ENCODE results near the gene PRSS12.

Gene PRSS12

GRCh38 chr4:118356731-118357130, 3.9 kb upstream of the PRSS12 start:
- DNase-seq (ENCODE audit: low read depth in 2 of 2), result no peak

- DNase-seq (ENCODE audit: low read depth in 2 of 2), result no peak
Observed at GRCh38 chr4:118356111-118356510, 3.3 kb upstream of the PRSS12 start.

GRCh38 chr4:118354913-118355312, 2.1 kb upstream of the PRSS12 start:
- no peak for DNase-seq (ENCODE audit: low read depth in 2 of 2)

- DNase-seq (ENCODE audit: low read depth in 2 of 2), result no peak
Observed at GRCh38 chr4:118353534-118354030, 779 bp upstream of the PRSS12 start.

GRCh38 chr4:118351851-118352827, 664 bp downstream of the PRSS12 start:
- DNase-seq (ENCODE audit: low read depth in 2 of 2), result no peak

- no peak for DNase-seq (ENCODE audit: low read depth in 2 of 2)
Observed at GRCh38 chr4:118350961-118351360, 1.8 kb downstream of the PRSS12 start.

- no peak for DNase-seq (ENCODE audit: low read depth in 2 of 2)
Observed at GRCh38 chr4:118348886-118349285, 3.9 kb downstream of the PRSS12 start.

GRCh38 chr4:118346495-118346894, 6.3 kb downstream of the PRSS12 start:
- no peak for DNase-seq (ENCODE audit: low read depth in 2 of 2)

GRCh38 chr4:118345813-118346212, 7.0 kb downstream of the PRSS12 start:
- DNase-seq (ENCODE audit: low read depth in 2 of 2), result no peak

GRCh38 chr4:118344801-118345200, 8.0 kb downstream of the PRSS12 start:
- DNase-seq (ENCODE audit: low read depth in 2 of 2), result no peak

- no peak for DNase-seq (ENCODE audit: low read depth in 2 of 2)
Observed at GRCh38 chr4:118343501-118343900, 9.3 kb downstream of the PRSS12 start.

- DNase-seq (ENCODE audit: low read depth in 2 of 2), result no peak
Observed at GRCh38 chr4:118340109-118340508, 12.7 kb downstream of the PRSS12 start.

GRCh38 chr4:118338981-118339765, 13.6 kb downstream of the PRSS12 start:
- peak; percentile 43 to 47 for DNase-seq (ENCODE audit: low read depth in 2 of 2)

- no peak for DNase-seq (ENCODE audit: low read depth in 2 of 2)
Observed at GRCh38 chr4:118338518-118338917, 14.3 kb downstream of the PRSS12 start.

GRCh38 chr4:118337954-118338353, 14.8 kb downstream of the PRSS12 start:
- DNase-seq (ENCODE audit: low read depth in 2 of 2), result no peak

GRCh38 chr4:118335774-118336173, 17.0 kb downstream of the PRSS12 start:
- DNase-seq (ENCODE audit: low read depth in 2 of 2), result no peak

GRCh38 chr4:118335324-118335723, 17.5 kb downstream of the PRSS12 start:
- no peak for DNase-seq (ENCODE audit: low read depth in 2 of 2)

GRCh38 chr4:118331352-118331751, 21.5 kb downstream of the PRSS12 start:
- DNase-seq (ENCODE audit: low read depth in 2 of 2), result no peak

GRCh38 chr4:118329849-118330248, 23.0 kb downstream of the PRSS12 start:
- no peak for DNase-seq (ENCODE audit: low read depth in 2 of 2)

GRCh38 chr4:118327554-118328241, 25.1 kb downstream of the PRSS12 start:
- peak; percentile 98 for DNase-seq (ENCODE audit: low read depth in 2 of 2)

GRCh38 chr4:118326585-118326984, 26.2 kb downstream of the PRSS12 start:
- DNase-seq (ENCODE audit: low read depth in 2 of 2), result no peak

GRCh38 chr4:118325431-118325830, 27.4 kb downstream of the PRSS12 start:
- DNase-seq (ENCODE audit: low read depth in 2 of 2), result no peak
